ENCODE results near the gene POP7. TPM values are rescaled to one million over a fixed set of nuclear protein-coding genes. Genes with fewer than 3 reads are reported as not detected.

POP7 gene
- total RNA-seq, 6 experiments from 2014 or later = 13.0 to 52.2 (median 29.2) TPM

DNA sequence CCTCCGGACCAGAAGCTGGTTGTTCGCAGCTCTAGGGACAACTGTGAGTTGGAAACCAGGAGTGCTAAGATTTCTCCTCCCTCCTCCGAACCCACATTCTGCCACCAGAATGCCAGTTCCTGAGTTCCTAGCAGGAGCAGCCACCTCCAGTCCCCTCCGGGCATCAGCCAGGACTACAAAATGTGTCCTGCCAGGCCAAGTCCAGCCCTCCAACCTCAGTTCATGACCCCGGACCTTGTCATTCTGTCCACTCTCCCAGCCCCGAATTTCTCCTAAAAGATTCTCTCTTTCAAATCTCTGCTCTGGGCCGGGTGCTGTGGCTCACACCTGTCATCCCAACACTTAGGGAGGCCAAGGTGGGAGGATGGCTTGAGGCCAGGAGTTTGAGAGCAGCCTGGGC is 29.8 kb downstream of the POP7 start:
- TF ChIP-seq POLR2A (IDR thresholded peaks at IDR 0.05) = no peak
- TF ChIP-seq, protein P1, sequence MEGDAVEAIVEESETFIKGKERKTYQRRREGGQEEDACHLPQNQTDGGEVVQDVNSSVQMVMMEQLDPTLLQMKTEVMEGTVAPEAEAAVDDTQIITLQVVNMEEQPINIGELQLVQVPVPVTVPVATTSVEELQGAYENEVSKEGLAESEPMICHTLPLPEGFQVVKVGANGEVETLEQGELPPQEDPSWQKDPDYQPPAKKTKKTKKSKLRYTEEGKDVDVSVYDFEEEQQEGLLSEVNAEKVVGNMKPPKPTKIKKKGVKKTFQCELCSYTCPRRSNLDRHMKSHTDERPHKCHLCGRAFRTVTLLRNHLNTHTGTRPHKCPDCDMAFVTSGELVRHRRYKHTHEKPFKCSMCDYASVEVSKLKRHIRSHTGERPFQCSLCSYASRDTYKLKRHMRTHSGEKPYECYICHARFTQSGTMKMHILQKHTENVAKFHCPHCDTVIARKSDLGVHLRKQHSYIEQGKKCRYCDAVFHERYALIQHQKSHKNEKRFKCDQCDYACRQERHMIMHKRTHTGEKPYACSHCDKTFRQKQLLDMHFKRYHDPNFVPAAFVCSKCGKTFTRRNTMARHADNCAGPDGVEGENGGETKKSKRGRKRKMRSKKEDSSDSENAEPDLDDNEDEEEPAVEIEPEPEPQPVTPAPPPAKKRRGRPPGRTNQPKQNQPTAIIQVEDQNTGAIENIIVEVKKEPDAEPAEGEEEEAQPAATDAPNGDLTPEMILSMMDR (IDR thresholded peaks at IDR 0.05) = no peak
- H3K4me1 ChIP-seq = no peaks in the 10 kb centered on the region

DNA sequence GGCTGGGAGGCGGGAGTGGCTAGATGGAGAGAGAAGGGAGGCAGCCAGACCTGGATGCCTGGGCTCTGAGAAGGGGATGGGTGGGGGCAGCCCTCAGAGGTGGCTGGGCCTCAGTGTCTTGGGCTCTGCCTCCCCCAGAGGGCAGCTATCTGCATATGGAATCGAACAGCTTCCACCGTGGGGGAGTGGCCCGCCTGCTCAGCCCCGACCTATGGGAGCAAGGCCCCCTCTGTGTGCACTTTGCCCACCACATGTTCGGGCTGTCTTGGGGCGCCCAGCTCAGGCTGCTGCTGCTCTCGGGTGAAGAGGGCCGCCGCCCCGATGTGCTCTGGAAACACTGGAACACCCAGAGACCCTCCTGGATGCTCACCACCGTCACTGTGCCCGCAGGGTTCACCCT is 30.8 kb downstream of the POP7 start:
- Histone ChIP-seq H3K27ac (no peak overlapping the region), H3K4me1 (no peaks in the 10 kb centered on the region), H3K9me3 (no peaks in the 10 kb centered on the region), H3K4me3 (no peak overlapping the region), H3K27me3 (no peaks in the 10 kb centered on the region), H3K36me3 (no peaks in the 10 kb centered on the region)
- peak in 1 of 4 donors; percentile 34 for ATAC-seq
- DNase-seq = no peak
- intact Hi-C loops (cut with DNase I) = no loop called here
- WGBS (ENCODE audit: insufficient coverage, low coverage, low lambda C conversion rate, missing lambda C conversion rate) = 89% methylated on average over 3 of the region's 13 CpGs
- TF ChIP-seq POLR2A (IDR thresholded peaks at IDR 0.05) = no peak
- TF ChIP-seq, protein P1 (IDR thresholded peaks at IDR 0.05) = no peak

More for the DNA sequence above, 29.8 kb downstream of the POP7 start:
- Histone ChIP-seq H3K36me3 (no peaks in the 10 kb centered on the region), H3K27ac (no peak overlapping the region), H3K4me3 (no peak overlapping the region), H3K27me3 (no peaks in the 10 kb centered on the region), H3K9me3 (no peaks in the 10 kb centered on the region)
- DNase-seq (peak; percentile 36 to 74 (median 70)), ATAC-seq (peak; percentile 68 to 96 (median 86))
- WGBS (ENCODE audit: insufficient coverage, low coverage, low lambda C conversion rate, missing lambda C conversion rate) = 37% methylated on average over 3 of the region's 7 CpGs
- intact Hi-C loops (cut with DNase I) = no loop called here

DNA sequence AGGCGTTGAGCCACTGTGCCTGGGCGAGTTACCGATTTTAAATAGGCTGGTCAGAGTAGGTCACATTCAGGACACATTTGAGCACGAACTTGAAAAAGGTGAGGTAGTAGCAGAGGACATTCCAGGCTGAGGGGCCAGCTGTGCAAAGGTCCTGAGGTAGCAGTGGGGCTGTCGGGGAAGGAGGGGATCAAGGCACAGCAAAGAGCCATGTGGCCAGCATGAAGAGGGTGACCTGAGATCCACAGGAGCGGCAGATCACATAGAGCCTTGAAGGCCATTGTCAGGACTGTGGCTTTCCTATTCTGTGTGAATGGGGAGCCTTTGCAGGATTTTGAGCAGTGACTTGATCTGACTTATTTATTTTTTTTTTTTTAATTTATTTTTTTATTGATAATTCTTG is 34.0 kb downstream of the POP7 start:
- Histone ChIP-seq H3K4me3 (no peak overlapping the region), H3K27me3 (no peaks in the 10 kb centered on the region), H3K27ac (no peak overlapping the region), H3K36me3 (no peaks in the 10 kb centered on the region), H3K9me3 (no peaks in the 10 kb centered on the region), H3K4me1 (no peaks in the 10 kb centered on the region)
- intact Hi-C loops (cut with DNase I) = no loop called here
- no peak for ATAC-seq
- TF ChIP-seq POLR2A (IDR thresholded peaks at IDR 0.05) = no peak
- TF ChIP-seq, protein P1 (IDR thresholded peaks at IDR 0.05) = no peak
- 90% methylated on average over 6 of the region's 6 CpGs for WGBS (ENCODE audit: insufficient coverage, low coverage, low lambda C conversion rate, missing lambda C conversion rate)
- DNase-seq = no peak

DNA sequence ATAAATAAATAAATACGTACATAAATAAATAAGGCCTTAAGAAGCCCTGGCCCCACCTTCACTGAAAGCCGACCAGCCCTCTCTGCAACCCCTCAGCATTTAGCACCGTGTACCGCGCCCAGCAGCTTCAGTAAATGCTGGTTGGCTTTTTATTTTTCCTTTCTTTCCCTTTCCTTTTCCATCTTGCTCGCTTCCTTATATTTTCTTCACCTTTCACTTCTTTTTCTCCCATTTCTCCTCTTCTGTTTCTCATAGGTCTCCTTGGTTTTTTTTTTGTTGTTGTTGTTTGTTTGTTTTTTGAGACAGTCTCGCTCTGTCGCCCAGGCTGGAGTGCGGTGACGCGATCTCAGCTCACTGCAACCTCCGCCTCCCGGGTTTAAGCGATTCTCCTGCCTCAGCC is 38.7 kb downstream of the POP7 start:
- ATAC-seq (no peak), DNase-seq (no peak)
- no peaks in the 10 kb centered on the region for H3K4me1 ChIP-seq
- no peak overlapping the region for H3K4me3 ChIP-seq
- WGBS (ENCODE audit: insufficient coverage, low coverage, low lambda C conversion rate, missing lambda C conversion rate) = 91% methylated on average over 12 of the region's 14 CpGs
- no peaks in the 10 kb centered on the region for H3K27me3 ChIP-seq
- no peaks in the 10 kb centered on the region for H3K36me3 ChIP-seq
- intact Hi-C loops (cut with DNase I) = no loop called here
- TF ChIP-seq, protein P1 (IDR thresholded peaks at IDR 0.05) = no peak
- TF ChIP-seq POLR2A (IDR thresholded peaks at IDR 0.05) = no peak
- H3K27ac ChIP-seq = no peak overlapping the region
- no peaks in the 10 kb centered on the region for H3K9me3 ChIP-seq

DNA sequence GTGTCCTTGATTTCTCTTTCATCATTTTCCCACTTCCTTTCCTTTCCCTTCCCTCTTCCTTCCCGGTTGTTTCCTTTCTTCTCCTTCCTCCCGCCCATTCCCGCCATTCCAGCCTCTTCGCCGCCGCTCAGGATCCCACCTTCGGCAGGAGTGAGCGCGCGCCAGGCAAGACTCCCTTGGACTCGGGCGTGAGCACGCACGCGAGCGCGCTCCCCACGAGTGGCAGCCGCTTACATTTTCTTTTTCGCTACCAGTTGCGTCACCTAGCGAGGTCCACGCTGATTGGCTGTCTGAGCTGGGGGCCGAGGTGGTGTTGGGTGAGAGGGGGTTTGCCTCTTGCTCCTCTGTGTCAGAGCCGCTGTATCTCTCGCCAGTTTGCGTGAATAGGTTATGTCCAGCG is 39.3 kb downstream of the POP7 start:
- Histone ChIP-seq H3K4me3 (peak overlapping the region in 1 of 3 donors; percentile 24), H3K36me3 (no peaks in the 10 kb centered on the region), H3K27me3 (no peaks in the 10 kb centered on the region), H3K9me3 (no peaks in the 10 kb centered on the region), H3K4me1 (no peaks in the 10 kb centered on the region), H3K27ac (no peak overlapping the region)
- ATAC-seq (peak; percentile 19 to 74 (median 36)), DNase-seq (peak in 1 of 3 donors; percentile 33)
- intact Hi-C loops (cut with DNase I) = no loop called here
- TF ChIP-seq, protein P1 (IDR thresholded peaks at IDR 0.05) = no peak
- no peak for TF ChIP-seq POLR2A (IDR thresholded peaks at IDR 0.05)
- WGBS (ENCODE audit: insufficient coverage, low coverage, low lambda C conversion rate, missing lambda C conversion rate) = 50% methylated on average over 27 of the region's 28 CpGs

Measured in right lobe of liver (tissue), 6 donors.